Endothelial cell of umbilical vein (primary cell): ENCODE measurements around the gene ITGA11. TPM values are rescaled to one million over a fixed set of nuclear protein-coding genes. Genes with fewer than 3 reads are reported as not detected.

Source experiments
- BruUV-seq: library from RNA; stranded (reverse); fragments of 400-500 nt; replicated peaks from 2 replicates; lab custom pipeline; 2021; lab: Mats Ljungman, UMichigan
- CTCF ChIA-PET: fragments of 300-600, 350-600 bp; sonication (Branson Sonifier 250); formaldehyde crosslinking; loops from one replicate; lab custom pipeline; 2021; ENCODE audit warnings: antibody characterized with exemption, inconsistent platforms; lab: Charles Lee
- POLR2A ChIA-PET: fragments of 300-600, 350-600 bp; sonication (Branson Sonifier 250); formaldehyde crosslinking; loops from one replicate; lab custom pipeline; 2021; ENCODE audit warnings: antibody characterized with exemption, inconsistent platforms; lab: Charles Lee
- DNase-seq: peaks from one replicate; pipeline ENCODE4 v3.0.0-alpha.2; 2011; ENCODE audit warnings: low read depth, low spot score
- FAIRE-seq: peaks from 2 replicates; lab custom pipeline; 2011; peaks lifted over from hg19 to GRCh38; lab: Jason Lieb, UNC
- H2AFZ ChIP-seq: 2 replicates; pipeline ENCODE4 v1.6.0; 2012; ENCODE audit warnings: low read depth, low read length, control low read depth, inconsistent platforms
- H3K27ac ChIP-seq: 2 replicates; pipeline ENCODE4 v1.5.1; 2011; ENCODE audit warnings: low read depth, mild to moderate bottlenecking, control low read depth, low read length, moderate library complexity; ENCODE audit not compliant: insufficient read depth
- H3K27me3 ChIP-seq, 2 experiments: 2 replicates each; pipeline versions ENCODE4 v1.6.0 to v1.6.1; 2011; ENCODE audit warnings: low read length in 2 of 2, mixed read lengths in 1 of 2; ENCODE audit not compliant: control insufficient read depth in 2 of 2, insufficient read depth in 2 of 2
- H3K36me3 ChIP-seq, 2 experiments: 2 replicates in 1 of 2; 3 replicates in 1 of 2; pipeline ENCODE4 v1.5.1; 2011; ENCODE audit warnings: low read length in 2 of 2, mild to moderate bottlenecking in 1 of 2, moderate library complexity in 1 of 2; ENCODE audit not compliant: control insufficient read depth in 2 of 2, insufficient read depth in 2 of 2; ENCODE audit errors: extremely low read depth in 1 of 2
- H3K4me1 ChIP-seq: 3 replicates; pipeline ENCODE4 v1.5.1; 2011; ENCODE audit warnings: mild to moderate bottlenecking, low read length; ENCODE audit not compliant: control insufficient read depth, insufficient read depth; ENCODE audit errors: extremely low read depth
- H3K4me2 ChIP-seq: 2 replicates; pipeline ENCODE4 v1.6.1; 2011; ENCODE audit warnings: low read length, control low read depth, mixed read lengths; ENCODE audit not compliant: insufficient read depth
- H3K4me3 ChIP-seq, 3 experiments: fragments of 200-600 bp in 1 of 3; sonication (generic), shearing (Covaris generic) in 1 of 3; replicated peaks in 1 of 3; 2 replicates each; pipeline ENCODE4 v1.5.1; 2011 to 2016; ENCODE audit warnings: control low read depth in 3 of 3, low read length in 3 of 3, mild to moderate bottlenecking in 2 of 3, inconsistent platforms in 1 of 3, low read depth in 1 of 3, moderate library complexity in 1 of 3; ENCODE audit not compliant: insufficient read depth in 1 of 3
- H3K79me2 ChIP-seq: 2 replicates; pipeline ENCODE4 v1.6.0; 2012; ENCODE audit warnings: low read length, inconsistent platforms; ENCODE audit not compliant: control insufficient read depth, insufficient read depth
- H3K9ac ChIP-seq: replicated peaks from 2 replicates; pipeline ENCODE3; 2011; ENCODE audit warnings: low read length, control low read depth; ENCODE audit not compliant: insufficient read depth; ENCODE audit errors: extremely low read depth
- H3K9me1 ChIP-seq: replicated peaks from 3 replicates; pipeline ENCODE4 v1.6.0; 2011; ENCODE audit warnings: mild to moderate bottlenecking, low read length; ENCODE audit not compliant: control insufficient read depth, insufficient read depth; ENCODE audit errors: extremely low read depth
- H3K9me3 ChIP-seq: replicated peaks from 2 replicates; pipeline ENCODE4 v1.5.1; 2012; ENCODE audit warnings: low read length, inconsistent platforms; ENCODE audit not compliant: control insufficient read depth, insufficient read depth
- H4K20me1 ChIP-seq: replicated peaks from 2 replicates; pipeline ENCODE3; 2011; ENCODE audit warnings: mild to moderate bottlenecking, low read length; ENCODE audit not compliant: control insufficient read depth, insufficient read depth; ENCODE audit errors: extremely low read depth
- CTCF ChIP-seq, 2 donors: IDR thresholded peaks; 1 replicate in 1 of 2; 2 replicates in 1 of 2; pipeline ENCODE4 v1.5.1; 2011; ENCODE audit warnings: low read length in 2 of 2, mild to moderate bottlenecking in 2 of 2, moderate library complexity in 2 of 2, control low read depth in 1 of 2, inconsistent platforms in 1 of 2, low read depth in 1 of 2; ENCODE audit not compliant: insufficient read depth in 1 of 2; ENCODE audit errors: extremely low read depth in 1 of 2
- EZH2 ChIP-seq: IDR thresholded peaks from 2 replicates; pipeline ENCODE4 v1.6.1; 2012; ENCODE audit warnings: borderline replicate concordance, low read depth, mild to moderate bottlenecking, moderate library complexity, low read length, inconsistent platforms; ENCODE audit not compliant: severe bottlenecking
- FOS ChIP-seq: IDR thresholded peaks from 2 replicates; pipeline ENCODE4 v1.6.1; 2011; ENCODE audit warnings: mild to moderate bottlenecking, low read length, moderate library complexity, borderline replicate concordance; ENCODE audit not compliant: insufficient read depth
- JUN ChIP-seq: IDR thresholded peaks from 2 replicates; pipeline ENCODE4 v1.6.1; 2011; ENCODE audit warnings: borderline replicate concordance, low read depth; ENCODE audit not compliant: insufficient read length, insufficient read depth
- POLR2AphosphoS5 ChIP-seq: IDR thresholded peaks from 2 replicates; pipeline ENCODE4 v1.6.1; 2012; ENCODE audit warnings: low read depth, mild to moderate bottlenecking, control low read depth, low read length, moderate library complexity; ENCODE audit not compliant: insufficient read depth
- dilution Hi-C: fragments of 300-500 bp; cut with MboI; formaldehyde crosslinking; loops from one replicate; pipeline ENCODE4 v1.15.0; 2019; ENCODE audit warnings: low sequenced_read_pairs; ENCODE audit not compliant: extremely low pct_ligation_motif_present
- intact Hi-C: fragments of 100-400 bp; cut with micrococcal nuclease; formaldehyde crosslinking; loops from one replicate; pipeline ENCODE4 v1.10.0; 2022
- polyA plus RNA-seq, 4 experiments: library from polyadenylated mRNA; depleted of rRNA in 3 of 4; stranded (reverse) in 3 of 4; unstranded in 1 of 4; fragments of >200 nt; gene quantifications; 2 replicates each; pipeline versions ENCODE4 v1.2.1 to v1.2.3, GENCODE V29; 2011 to 2012; ENCODE audit warnings: missing spikeins in 1 of 4
- total RNA-seq: library from RNA; stranded (reverse); gene quantifications from 2 replicates; pipeline ENCODE4 v1.2.3, GENCODE V29; 2021

ITGA11 gene
- total and polyA plus RNA-seq, 2 donors (not counting 3 experiments of a cell fraction or from before 2014, with no cell fraction given) = 0.18 to 1.0 TPM

- dilution Hi-C loops (no loop called here), intact Hi-C loops (no loop called here)
- Histone ChIP-seq H3K4me2 (no peak overlapping the region), H3K27ac (no peak overlapping the region), H3K9me1 (no peaks in the 10 kb centered on the region), H3K79me2 (no peaks in the 10 kb centered on the region), H2AFZ (no peak overlapping the region), H4K20me1 (no peaks in the 10 kb centered on the region), H3K36me3 (no peaks in the 10 kb centered on the region), H3K4me3 (no peak overlapping the region), H3K9me3 (no peaks in the 10 kb centered on the region), H3K4me1 (peaks cover 17% of the 10 kb centered on the region), H3K9ac (no peak overlapping the region), H3K27me3 (no peaks in the 10 kb centered on the region)
- no TSS peak for BruUV-seq
- ChIA-PET POLR2A (no interaction called here), CTCF (interaction anchor here (0.9 to 1.4 kb wide), 3 partner anchors 14 to 69 kb away, joined by 4 read pairs; no protein-coding TSS in a partner anchor)
- TF ChIP-seq EZH2 = no peak
- no peak for TF ChIP-seq POLR2AphosphoS5
- no peak for TF ChIP-seq JUN
- no peak for TF ChIP-seq CTCF (IDR thresholded peaks at IDR 0.05; ENCODE audit: extremely low read depth in 1 of 2, insufficient read depth in 1 of 2, low read depth in 1 of 2, low read length in 2 of 2)
- no peak for TF ChIP-seq FOS
- DNase-seq (no peak), FAIRE-seq (no peak)
These were observed 56.2 kb downstream of the ITGA11 start for GRCh38 chr15:68375716-68376220.
